Liver (tissue), 3 donors: ENCODE results near the gene ARSD.

Source experiments
- ATF3 ChIP-seq: IDR thresholded peaks from 2 replicates; pipeline ENCODE4 v1.6.1; 2016; ENCODE audit warnings: antibody characterized with exemption
- CTCF ChIP-seq: fragments of 150-350 bp; IDR thresholded peaks from 2 replicates; pipeline ENCODE4 v1.5.1; 2017; ENCODE audit warnings: improper control_type of control experiment, low read depth, low read length; ENCODE audit not compliant: missing input control
- EGR1 ChIP-seq, 2 donors: IDR thresholded peaks; 2 replicates each; pipeline ENCODE4 v1.6.1; 2016 to 2018; ENCODE audit warnings: antibody characterized with exemption in 2 of 2, low read depth in 2 of 2
- FOXA2 ChIP-seq: IDR thresholded peaks from 2 replicates; pipeline ENCODE4 v1.6.1; 2016; ENCODE audit warnings: antibody characterized with exemption
- GABPA ChIP-seq, 2 donors: IDR thresholded peaks in 1 of 2; conservative IDR thresholded peaks in 1 of 2; 2 replicates each; pipeline ENCODE4 v1.6.1; 2016; ENCODE audit warnings: antibody characterized with exemption in 2 of 2, mild to moderate bottlenecking in 1 of 2, moderate library complexity in 1 of 2
- JUND ChIP-seq, 2 donors: IDR thresholded peaks; 2 replicates each; pipeline ENCODE4 v1.6.1; 2016; ENCODE audit warnings: antibody characterized with exemption in 2 of 2
- MAX ChIP-seq: IDR thresholded peaks from 2 replicates; pipeline ENCODE4 v1.6.1; 2016; ENCODE audit warnings: antibody characterized with exemption
- RAD21 ChIP-seq, 2 donors: IDR thresholded peaks; 2 replicates each; pipeline ENCODE4 v1.6.1; 2016; ENCODE audit warnings: antibody characterized with exemption in 2 of 2, mild to moderate bottlenecking in 2 of 2
- REST ChIP-seq: IDR thresholded peaks from 2 replicates; pipeline ENCODE4 v1.6.1; 2016; ENCODE audit warnings: antibody characterized with exemption, mild to moderate bottlenecking
- SP1 ChIP-seq: IDR thresholded peaks from 2 replicates; pipeline ENCODE4 v1.6.1; 2018; ENCODE audit warnings: antibody characterized with exemption, mild to moderate bottlenecking
- TAF1 ChIP-seq: conservative IDR thresholded peaks from 2 replicates; pipeline ENCODE4 v1.6.1; 2016; ENCODE audit warnings: antibody characterized with exemption, mild to moderate bottlenecking
- YY1 ChIP-seq: IDR thresholded peaks from 2 replicates; pipeline ENCODE4 v1.6.1; 2016; ENCODE audit warnings: antibody characterized with exemption, mild to moderate bottlenecking
- donor health status: healthy.
- donor health status: healthy.

GRCh38 chrX:2894885-2895292, 34.2 kb downstream of the ARSD start:
- TF ChIP-seq FOXA2 (no peak), CTCF (no peak), JUND (IDR thresholded peaks at IDR 0.05) (no peak), SP1 (no peak), RAD21 (IDR thresholded peaks at IDR 0.05) (no peak), ATF3 (no peak), REST (no peak), MAX (no peak), TAF1 (no peak), EGR1 (IDR thresholded peaks at IDR 0.05; ENCODE audit: low read depth in 2 of 2) (no peak), GABPA (IDR thresholded peaks at IDR 0.05 in 1 of 2, conservative IDR thresholded peaks at IDR 0.05 in 1 of 2) (no peak), YY1 (no peak)
